Fibroblast of lung (primary cell): Measurements from ENCODE around the gene TLE1.

Source experiments
- EZH2 ChIP-seq: IDR thresholded peaks from 2 replicates; pipeline ENCODE4 v1.5.1; 2012; ENCODE audit warnings: low read length, control low read depth, mild to moderate bottlenecking; ENCODE audit errors: missing control alignments
- TF ChIP-seq, protein P1 (sequence below), 2 donors: IDR thresholded peaks in 1 of 2; conservative IDR thresholded peaks in 1 of 2; 1 replicate in 1 of 2; 2 replicates in 1 of 2; pipeline ENCODE4 v1.5.1; 2011 to 2012; ENCODE audit warnings: low read length in 2 of 2, control low read depth in 1 of 2, inconsistent platforms in 1 of 2, low read depth in 1 of 2, mild to moderate bottlenecking in 1 of 2

DNA sequence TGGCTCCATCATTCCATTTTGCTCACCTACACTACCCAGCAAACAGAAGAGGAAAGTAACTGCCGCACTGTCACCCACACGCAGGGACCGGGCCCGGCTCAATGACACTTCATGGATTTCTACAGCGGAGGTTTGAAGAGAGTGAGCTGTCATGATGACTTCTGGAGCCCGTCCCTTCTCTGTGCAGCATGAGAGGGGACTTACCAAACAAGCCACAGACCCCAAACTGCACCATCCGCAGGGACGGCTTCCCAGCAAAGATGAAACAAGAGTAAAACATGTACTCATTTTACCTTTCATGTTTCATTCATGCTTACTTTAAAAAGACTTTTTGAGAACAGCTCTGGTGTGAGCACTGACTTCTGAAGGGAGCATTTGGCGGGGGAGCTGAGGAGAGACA is 99.5 kb downstream of the TLE1 start:
- TF ChIP-seq EZH2: no peak
- TF ChIP-seq, protein P1, sequence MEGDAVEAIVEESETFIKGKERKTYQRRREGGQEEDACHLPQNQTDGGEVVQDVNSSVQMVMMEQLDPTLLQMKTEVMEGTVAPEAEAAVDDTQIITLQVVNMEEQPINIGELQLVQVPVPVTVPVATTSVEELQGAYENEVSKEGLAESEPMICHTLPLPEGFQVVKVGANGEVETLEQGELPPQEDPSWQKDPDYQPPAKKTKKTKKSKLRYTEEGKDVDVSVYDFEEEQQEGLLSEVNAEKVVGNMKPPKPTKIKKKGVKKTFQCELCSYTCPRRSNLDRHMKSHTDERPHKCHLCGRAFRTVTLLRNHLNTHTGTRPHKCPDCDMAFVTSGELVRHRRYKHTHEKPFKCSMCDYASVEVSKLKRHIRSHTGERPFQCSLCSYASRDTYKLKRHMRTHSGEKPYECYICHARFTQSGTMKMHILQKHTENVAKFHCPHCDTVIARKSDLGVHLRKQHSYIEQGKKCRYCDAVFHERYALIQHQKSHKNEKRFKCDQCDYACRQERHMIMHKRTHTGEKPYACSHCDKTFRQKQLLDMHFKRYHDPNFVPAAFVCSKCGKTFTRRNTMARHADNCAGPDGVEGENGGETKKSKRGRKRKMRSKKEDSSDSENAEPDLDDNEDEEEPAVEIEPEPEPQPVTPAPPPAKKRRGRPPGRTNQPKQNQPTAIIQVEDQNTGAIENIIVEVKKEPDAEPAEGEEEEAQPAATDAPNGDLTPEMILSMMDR (conservative IDR thresholded peaks at IDR 0.05 in 1 of 2, IDR thresholded peaks at IDR 0.05 in 1 of 2; ENCODE audit: low read depth in 1 of 2, low read length in 2 of 2): no peak
